GM21737 (cell line): Measurements from ENCODE around the gene ANKRD33.

Experiments
- ATAC-seq: cut with Tn5 transposase; IDR thresholded peaks from one replicate; pipeline ENCODE4 v1.9.1; 2021; ENCODE audit warnings: mild to moderate bottlenecking, moderate library complexity; ENCODE audit not compliant: unreplicated experiment

Gene ANKRD33

GRCh38 chr12:51900323-51900889 lies 12.5 kb downstream of the ANKRD33 start:
- ATAC-seq = no peak

GRCh38 chr12:51901121-51901817 lies 13.4 kb downstream of the ANKRD33 start:
- no peak for ATAC-seq

DNA sequence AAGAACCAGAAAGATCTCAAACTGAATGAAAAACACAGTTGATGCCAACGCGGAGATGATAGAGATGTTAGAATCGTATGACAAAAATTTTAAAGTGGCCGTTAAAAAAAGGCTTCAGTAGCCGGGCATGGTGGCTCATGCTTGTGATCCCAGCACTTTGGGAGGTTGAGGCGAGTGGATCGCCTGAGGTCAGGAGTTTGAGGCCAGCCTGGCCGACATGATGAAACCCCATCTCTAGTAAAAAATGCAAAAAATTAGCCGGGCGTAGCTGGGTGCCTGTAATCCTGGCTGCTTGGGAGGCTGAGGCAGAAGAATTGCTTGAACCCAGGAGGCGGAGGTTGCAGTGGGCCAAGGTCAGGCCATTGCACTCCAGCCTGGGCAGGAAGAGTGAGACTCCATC lies 14.0 kb downstream of the ANKRD33 start:
- ATAC-seq = no peak

GRCh38 chr12:51904951-51905470 lies 17.1 kb downstream of the ANKRD33 start:
- no peak for ATAC-seq

DNA sequence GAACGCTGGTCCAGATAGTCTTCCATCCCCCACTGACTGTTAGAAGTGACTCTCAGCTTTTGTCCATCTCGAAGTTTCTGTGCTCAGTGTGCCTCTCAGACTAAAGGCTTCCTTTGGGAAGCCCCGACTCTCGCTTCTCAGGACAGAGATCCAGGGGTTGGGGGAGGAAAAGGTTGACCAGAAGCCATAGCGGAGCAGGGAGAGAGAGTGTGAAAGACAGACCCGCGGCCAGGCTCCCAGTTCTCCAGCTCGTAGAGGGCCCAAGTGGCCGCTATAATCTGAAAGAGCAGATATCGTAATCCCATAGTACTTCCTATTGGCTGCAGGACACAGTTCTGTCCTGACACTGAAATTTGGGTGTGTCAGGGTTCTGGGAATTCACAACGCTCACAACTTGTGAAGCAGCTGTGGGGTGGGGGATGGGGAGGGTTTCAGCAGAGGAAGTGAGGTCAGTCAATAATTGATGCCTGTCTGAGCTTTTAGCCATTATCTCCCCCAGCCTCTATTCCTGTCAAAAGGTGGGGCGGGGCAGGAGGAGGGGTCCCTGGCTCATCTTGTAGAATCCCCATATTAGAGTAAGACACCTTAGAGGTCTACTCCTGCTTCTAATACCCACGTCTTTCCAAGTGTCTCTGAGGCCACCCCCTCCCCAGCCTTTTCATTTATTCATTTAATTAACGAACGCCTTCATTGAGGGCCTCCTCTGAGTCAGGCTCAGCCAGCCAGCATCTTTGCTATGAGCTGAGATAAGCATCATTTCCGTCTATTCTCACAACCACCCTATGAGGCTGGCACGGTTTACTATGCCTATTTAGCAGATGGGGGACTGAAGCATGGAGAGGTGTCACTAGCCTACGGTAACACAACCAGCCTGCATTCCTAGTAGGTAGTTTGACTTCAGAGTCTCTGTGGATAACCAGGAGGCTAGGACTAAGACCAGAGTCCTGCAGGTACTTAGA lies 17.8 kb downstream of the ANKRD33 start:
- ATAC-seq = no peak

GRCh38 chr12:51906430-51907082 lies 18.7 kb downstream of the ANKRD33 start:
- ATAC-seq = no peak

GRCh38 chr12:51907083-51907855 lies 19.4 kb downstream of the ANKRD33 start, which contains the start of gene ACVRL1:
TSS of gene ACVRL1 (plus strand) at chr12:51907504. CDS start at chr12:51912475, 4,971 bp downstream.
- no peak for ATAC-seq

GRCh38 chr12:51907856-51908425 lies 20.0 kb downstream of the ANKRD33 start:
- ATAC-seq = no peak

GRCh38 chr12:51908876-51909592 lies 21.1 kb downstream of the ANKRD33 start:
- ATAC-seq = no peak

GRCh38 chr12:51910168-51910567 lies 22.3 kb downstream of the ANKRD33 start:
- ATAC-seq = no peak

GRCh38 chr12:51910691-51911090 lies 22.8 kb downstream of the ANKRD33 start:
- ATAC-seq = no peak

GRCh38 chr12:51911307-51911706 lies 23.4 kb downstream of the ANKRD33 start:
- no peak for ATAC-seq

- no peak for ATAC-seq
These were observed 24.1 kb downstream of the ANKRD33 start for GRCh38 chr12:51911788-51912711.

GRCh38 chr12:51913071-51914033 lies 25.4 kb downstream of the ANKRD33 start:
- no peak for ATAC-seq

DNA sequence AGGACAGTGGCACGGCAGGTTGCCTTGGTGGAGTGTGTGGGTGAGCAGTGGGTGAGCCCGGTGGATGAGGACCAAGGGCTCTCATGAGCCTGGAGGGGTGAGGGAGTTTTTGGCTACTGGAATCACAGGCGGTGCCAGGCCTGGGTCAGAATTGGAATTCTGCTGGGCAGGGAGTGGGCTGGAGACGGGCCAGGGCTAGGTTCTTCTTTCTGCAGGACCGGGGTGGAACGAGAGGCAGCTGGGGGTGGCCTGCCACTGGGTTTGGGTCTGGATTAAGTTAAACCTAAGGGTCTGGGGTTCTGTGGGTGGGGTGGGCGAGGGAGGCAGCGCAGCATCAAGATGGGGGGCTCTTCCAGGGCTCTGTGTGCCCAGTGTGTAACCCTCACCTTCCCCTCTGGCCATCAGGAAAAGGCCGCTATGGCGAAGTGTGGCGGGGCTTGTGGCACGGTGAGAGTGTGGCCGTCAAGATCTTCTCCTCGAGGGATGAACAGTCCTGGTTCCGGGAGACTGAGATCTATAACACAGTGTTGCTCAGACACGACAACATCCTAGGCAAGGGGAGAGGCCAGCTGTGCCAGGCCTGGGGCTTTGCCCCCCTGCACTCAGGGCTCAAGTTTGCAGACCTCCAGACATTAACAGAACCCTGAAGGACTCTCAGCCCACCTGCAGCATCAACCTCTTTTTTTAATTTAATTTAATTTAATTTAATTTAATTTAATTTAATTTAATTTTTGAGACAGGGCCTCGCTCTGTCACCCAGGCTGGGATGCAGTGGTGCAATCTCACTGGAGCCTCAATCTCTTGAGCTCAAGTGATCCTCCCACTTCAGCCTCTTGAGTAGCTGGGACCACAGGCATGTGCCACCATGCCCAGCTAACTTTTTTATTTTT lies 26.4 kb downstream of the ANKRD33 start:
- ATAC-seq = no peak
